HG03066 (cell line): ENCODE data around the gene KAZN.

Experiments
- ATAC-seq: cut with Tn5 transposase; IDR thresholded peaks from one replicate; pipeline ENCODE4 v1.9.1; 2021; ENCODE audit warnings: low read depth; ENCODE audit not compliant: unreplicated experiment

Gene KAZN

DNA sequence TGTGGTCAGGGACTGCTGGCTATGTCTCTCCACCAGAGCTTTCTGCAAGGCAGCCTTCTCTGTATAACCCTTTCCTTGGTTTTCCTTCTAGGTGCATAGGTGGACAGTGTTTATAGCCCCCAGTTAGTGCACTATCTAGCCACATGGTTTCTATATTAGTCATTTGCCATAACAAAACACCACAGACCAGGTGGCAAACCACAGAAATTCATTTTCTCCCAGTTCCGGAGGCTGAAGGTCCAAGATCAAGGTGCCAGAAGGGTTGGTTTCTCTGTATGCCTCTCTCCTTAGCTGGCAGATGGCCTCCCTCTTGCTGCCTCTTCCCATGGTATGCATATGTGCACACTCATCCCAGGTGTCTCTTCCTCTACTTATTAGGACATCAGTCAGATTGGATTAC lies 106.4 kb downstream of the KAZN start:
- ATAC-seq, result no peak

GRCh38 chr1:14705824-14706223 lies 107.3 kb downstream of the KAZN start:
- no peak for ATAC-seq

DNA sequence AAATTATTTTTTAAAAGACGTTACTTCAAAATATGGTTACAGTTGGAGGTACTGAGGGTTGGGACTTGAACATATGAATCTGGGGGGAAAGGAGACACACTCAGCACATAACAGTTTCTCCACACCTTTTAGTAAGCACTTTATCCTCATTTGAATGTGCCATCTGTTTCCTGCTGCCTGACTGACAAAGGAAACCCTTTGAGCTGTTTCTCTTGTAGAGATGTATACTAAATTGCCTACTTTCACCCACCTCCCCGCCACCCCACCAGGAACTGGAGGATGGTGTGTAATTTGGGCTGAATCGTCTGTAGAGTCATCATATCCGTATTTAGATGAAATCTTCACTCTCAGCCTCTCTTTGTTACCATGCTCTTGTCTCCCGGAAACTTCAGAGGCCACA lies 108.1 kb downstream of the KAZN start:
- ATAC-seq, result no peak

DNA sequence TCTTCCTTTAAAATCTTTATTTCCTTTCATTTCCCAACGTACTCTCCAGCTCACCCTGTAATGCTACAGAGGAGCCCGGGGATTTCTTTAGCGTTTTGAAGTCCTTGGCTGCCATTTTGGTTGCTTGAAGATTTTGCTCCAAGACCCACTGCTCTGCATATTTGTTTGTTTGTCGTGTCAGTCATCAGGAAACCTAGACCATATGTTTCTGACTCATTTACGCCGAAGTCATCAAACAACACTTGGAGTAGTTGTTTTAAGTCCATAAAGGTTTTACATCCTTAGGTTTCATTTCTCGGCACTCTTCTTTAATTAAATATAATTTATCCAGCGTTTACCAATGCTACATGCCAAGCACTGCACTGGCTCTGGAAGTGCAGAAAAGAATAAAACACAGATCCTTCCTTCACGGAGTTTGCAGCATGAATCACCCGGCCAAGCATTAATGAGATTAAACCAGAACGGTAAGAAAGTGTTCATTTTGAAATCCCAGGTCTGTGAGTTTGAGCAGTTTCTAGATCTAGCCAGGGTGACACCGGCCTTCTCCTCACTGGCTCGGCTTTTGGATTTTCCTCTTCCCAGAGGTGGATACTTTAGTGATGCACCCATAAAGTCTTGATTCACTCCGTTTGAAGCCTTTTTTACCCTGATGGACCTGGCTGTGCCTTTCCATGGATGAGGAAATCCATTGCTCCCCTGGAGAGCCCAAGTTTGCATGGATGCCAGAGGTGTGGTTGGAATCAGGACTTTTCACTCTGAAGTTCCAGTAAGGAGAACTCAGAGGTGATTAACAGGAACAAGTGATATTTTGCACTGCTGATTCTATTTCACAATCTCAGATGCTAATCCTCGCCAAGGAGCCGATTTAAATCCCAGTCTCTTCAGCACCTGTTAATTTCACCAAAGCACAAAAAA lies 109.3 kb downstream of the KAZN start:
- ATAC-seq, result no peak

DNA sequence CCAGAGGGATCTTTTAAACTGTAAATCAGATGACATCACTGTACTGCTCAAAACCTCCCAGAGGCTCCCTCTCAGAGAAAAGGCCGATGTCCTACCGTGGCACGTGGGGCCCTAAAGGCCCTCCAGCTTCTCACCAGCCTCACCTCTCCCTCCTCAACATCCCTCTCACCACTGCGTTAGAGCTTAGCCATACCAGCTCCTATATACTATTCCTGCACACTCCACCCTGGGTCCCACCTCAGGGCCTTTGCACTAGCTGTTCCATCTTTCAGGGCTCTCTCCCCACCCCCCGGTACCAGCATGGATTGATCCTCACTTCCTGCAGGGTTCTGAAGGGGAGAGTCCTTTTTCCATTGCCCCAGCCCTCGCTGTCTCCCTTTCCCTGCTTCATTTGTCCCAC lies 111.8 kb downstream of the KAZN start:
- no peak for ATAC-seq

GRCh38 chr1:14712136-14712535 lies 113.7 kb downstream of the KAZN start:
- no peak for ATAC-seq

DNA sequence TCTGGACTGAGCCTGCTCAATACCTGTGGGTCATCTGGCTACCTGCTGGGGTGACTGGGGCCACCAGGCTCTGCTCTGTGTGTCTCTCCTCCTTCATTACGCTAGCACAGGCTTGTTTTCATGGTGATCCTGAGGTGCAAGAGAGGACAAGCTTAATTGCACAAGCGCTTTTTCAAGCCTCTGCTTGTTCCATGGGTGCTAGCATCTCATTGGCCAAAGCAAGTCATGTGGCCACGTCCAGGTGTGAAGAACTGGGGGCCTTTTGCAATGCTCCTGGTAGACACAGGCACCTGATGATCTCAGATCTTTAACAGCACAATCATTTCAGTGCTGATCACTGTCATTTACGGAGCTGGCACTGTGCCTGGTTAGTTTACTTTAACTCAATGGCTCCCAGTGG lies 114.6 kb downstream of the KAZN start:
- ATAC-seq, result no peak

- no peak for ATAC-seq
Observed at GRCh38 chr1:14715266-14715665, 116.8 kb downstream of the KAZN start.

DNA sequence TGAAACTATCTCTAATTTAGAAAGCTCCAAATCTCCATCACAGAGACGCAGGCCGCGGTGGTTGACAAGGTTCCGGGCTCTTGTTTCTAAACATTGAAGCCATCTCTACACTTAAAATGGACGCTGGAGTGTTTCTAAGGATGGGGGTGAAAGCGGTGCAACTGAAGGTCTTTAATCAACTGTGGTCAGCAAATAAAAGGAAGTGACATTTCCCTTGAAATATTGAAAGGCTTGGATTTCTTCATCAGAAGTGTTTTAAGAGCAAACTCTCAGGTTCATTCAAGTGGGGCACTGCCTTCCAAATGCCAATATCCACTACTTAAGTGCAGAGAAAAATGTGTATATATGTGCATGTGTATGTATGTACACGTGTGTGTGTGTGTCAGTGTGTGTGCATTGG lies 117.3 kb downstream of the KAZN start:
- ATAC-seq, result no peak

DNA sequence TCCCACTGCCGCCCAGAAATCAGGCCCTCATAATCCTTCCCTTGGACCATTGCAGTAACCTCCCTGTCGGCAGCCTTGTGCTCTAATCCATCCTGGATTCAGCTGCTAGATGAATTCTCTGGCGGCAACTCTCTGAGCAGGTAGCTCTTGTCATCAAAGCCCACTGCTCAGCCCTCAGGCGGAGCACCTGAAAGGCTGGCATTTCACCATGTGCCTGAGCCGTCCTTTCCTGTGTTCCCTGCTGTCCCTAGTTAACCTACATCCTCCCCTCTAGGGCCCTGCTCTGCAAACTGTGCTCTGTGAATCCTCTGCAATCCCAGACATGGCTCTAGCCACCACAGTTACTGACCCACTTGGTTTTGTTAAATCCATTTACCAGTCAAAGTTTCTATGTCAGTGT lies 118.0 kb downstream of the KAZN start:
- ATAC-seq, result no peak

DNA sequence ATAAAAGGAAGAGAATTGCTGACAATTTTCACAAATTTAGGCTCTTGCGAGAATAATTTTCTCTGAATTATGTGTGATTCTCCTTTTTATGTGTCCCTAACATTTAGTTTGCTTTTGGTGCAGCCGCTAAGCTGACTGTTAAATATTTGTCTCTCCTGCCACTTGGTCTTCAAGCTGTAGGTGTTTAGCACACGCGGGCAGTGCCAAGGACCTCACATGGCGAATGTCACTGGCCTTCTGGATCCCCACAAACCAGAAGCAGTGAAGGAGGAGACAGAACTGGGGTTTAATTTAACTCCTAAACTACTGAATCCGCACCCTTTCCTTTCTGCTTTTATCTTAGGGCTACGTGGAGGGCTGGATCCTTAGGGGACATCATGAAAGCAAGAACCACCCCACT lies 120.0 kb downstream of the KAZN start:
- no peak for ATAC-seq

DNA sequence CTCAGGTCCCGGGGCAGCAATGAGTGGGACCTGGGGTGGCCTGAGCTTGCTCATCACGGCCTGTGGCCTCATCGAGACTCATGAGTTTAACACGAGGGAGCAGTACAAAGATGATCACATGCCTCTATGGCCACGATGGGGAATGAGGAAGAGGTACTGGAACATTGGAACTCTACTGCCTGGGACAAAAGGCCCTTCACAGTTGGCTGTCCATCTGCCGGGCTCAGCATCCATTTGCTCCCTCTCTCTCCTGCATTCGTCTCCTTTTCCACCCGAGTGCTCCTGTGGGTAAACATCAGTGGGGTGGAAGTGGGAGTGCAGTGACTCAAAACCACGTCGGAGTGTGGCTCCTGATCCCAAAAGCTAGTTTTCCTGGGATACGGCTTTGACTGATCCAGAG lies 124.9 kb downstream of the KAZN start:
- no peak for ATAC-seq

GRCh38 chr1:14724246-14724645 lies 125.8 kb downstream of the KAZN start:
- ATAC-seq, result no peak

DNA sequence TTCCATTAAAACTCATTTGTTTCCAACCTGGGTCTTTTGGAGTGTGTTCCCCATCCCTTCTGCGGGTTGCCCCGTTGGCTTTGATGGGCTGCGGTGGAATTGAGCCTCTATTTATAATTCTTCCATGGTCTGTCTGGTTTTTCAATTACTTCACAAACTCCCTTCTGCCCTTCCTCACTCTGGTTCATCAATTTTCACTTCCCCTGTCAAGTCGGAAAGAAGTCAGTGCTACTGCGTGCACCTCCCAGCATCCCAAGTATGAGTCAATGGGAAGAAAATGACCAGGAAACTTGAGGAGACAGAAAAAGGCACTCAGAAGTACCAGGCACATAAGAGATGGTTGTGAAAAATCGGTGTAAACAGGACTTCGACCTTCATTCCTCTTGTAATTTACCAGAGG lies 126.2 kb downstream of the KAZN start:
- no peak for ATAC-seq

DNA sequence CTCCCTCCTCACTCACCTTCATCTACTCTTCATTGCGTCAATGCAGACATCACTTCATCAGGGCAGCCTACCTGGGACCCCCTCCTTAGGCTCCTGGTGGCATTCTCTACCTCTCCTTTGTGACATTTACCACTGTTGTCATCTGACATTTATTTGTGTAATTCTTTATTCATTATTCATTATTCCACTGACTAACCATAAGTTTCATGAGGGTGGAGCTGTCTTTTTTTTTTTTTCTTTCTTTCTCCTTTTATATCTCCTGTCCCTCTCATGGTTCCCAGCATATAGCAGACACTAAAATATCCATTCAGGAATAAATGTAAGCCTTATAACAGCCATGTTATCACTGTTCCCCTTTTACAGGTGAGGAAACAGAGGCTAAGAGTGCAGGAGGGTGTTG lies 126.8 kb downstream of the KAZN start:
- ATAC-seq, result no peak

DNA sequence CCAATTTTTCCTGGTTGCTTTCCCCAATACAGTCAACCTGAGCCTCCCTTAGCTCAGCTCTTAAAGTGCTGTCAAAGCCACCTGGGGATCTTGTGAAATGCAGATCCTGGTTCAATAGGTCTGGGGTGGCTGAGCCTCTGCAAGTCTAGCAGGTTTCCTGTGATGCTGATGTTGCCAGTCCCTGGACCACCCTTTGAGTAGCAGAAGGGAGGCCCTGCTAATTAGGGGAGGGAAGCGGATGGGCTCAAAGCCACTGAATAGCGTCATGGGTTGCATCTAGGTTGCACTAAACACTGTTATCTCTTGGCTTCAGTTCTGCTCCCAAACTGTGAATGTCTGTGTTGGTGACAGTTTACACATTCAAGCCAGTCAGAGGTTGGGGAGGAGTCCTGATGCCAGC lies 127.2 kb downstream of the KAZN start:
- no peak for ATAC-seq

DNA sequence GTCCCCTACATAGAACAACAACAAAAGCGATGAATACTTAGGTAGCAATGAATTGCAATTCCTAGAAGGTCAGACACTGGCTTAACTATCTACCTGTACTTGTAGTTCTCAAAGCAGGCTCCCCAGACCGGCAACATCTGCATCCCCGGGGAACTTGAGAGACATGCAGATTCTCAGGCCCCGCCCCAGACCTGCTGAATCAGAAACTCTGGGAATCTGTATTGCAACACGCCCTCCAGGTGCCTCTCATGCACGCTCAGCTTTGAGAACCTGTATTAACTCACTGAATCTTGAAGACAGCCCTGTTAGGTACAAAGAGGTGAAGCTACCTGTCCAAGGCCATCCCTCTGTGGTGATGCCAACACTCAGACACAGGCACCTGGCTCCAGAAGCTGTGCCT lies 128.1 kb downstream of the KAZN start:
- no peak for ATAC-seq

GRCh38 chr1:14728516-14728915 lies 130.0 kb downstream of the KAZN start:
- no peak for ATAC-seq

DNA sequence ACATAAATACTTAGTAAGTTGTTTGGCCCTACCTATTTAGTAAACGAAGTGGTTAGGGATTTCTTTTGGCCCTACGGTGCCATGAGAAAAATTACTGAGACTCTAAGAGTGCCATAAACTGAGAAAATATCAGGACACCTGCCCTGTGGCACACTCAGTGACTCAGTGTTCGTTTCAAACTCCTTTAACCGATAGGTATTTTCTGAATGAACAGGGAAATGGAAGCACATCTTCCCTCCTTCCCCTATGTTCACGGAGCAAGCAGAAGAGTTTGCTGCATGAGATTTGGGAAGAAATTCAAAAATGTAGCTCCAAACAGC lies 134.2 kb downstream of the KAZN start:
- no peak for ATAC-seq

GRCh38 chr1:14733048-14733778 lies 134.7 kb downstream of the KAZN start:
- ATAC-seq, result no peak

DNA sequence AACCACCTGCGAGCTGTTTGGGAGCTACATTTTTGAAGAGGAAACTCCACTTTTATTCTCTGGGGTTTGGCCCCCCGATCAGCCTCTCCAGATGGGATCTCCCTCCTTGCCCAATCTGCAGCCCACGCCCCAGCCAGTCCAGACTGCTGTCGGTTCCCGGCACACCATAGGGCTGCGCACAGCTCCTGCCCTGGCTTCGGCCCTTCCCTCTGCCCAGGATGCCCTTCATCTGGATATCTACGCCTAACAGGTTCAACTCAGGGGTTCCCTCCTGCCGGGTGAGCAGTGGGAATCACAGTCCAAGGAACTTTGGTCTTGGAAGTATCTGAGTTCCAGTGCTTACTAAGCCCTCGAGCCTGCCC lies 135.3 kb downstream of the KAZN start:
- no peak for ATAC-seq

DNA sequence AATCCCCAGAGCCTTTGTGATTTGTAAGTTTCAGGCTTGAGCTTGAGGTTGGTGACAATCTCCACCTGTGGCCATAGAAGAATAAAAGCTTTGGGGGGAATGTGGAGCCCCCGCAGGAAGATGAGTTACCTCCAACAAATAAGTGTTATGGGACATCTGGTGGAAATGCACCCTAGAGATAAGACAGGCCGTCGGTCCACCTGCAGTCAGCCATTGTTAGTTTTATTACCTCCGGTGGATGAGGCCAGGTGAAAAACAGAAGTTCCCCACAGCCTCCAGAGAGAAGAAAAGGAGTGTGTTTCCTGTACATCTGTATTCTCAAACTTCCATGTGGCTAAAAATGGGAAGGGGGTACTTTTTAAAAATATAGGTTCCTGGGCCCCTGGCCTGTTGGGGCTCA lies 137.4 kb downstream of the KAZN start:
- ATAC-seq, result no peak
